KMS-11 (cell line): ENCODE results near the gene MYF6.

Experiments
- H2AFZ ChIP-seq: fragments of 200-600 bp; sonication (generic); 2 replicates; pipeline ENCODE4 v1.6.1; 2016; ENCODE audit warnings: antibody characterized with exemption, mixed run types, low read depth
- H3K27ac ChIP-seq: fragments of 200-600 bp; sonication (generic); 2 replicates; pipeline ENCODE4 v1.6.1; 2016; ENCODE audit warnings: mild to moderate bottlenecking, mixed run types
- H3K27me3 ChIP-seq: fragments of 200-600 bp; sonication (generic); 2 replicates; pipeline ENCODE4 v1.6.1; 2017; ENCODE audit warnings: mild to moderate bottlenecking, low read depth, mixed run types, moderate library complexity; ENCODE audit not compliant: insufficient read depth
- H3K36me3 ChIP-seq: fragments of 200-600 bp; sonication (generic); 2 replicates; pipeline ENCODE4 v1.6.1; 2017; ENCODE audit warnings: mild to moderate bottlenecking, mixed run types; ENCODE audit not compliant: insufficient read depth
- H3K4me1 ChIP-seq: fragments of 200-600 bp; sonication (generic); 2 replicates; pipeline ENCODE4 v1.6.1; 2016; ENCODE audit warnings: mild to moderate bottlenecking, low read depth, mixed run types; ENCODE audit not compliant: poor library complexity, severe bottlenecking
- H3K4me2 ChIP-seq: fragments of 200-600 bp; sonication (generic); 2 replicates; pipeline ENCODE4 v1.7.0; 2016; ENCODE audit warnings: mild to moderate bottlenecking, mixed run types
- H3K4me3 ChIP-seq: fragments of 200-600 bp; sonication (generic); IDR thresholded peaks from 2 replicates; pipeline ENCODE4 v1.6.1; 2017; ENCODE audit warnings: low read depth, low read length, mixed read lengths; ENCODE audit not compliant: insufficient read depth
- H3K79me2 ChIP-seq: fragments of 200-600 bp; sonication (generic); 2 replicates; pipeline ENCODE4 v1.6.1; 2016; ENCODE audit warnings: low read depth, mixed run types; ENCODE audit not compliant: insufficient read depth
- H3K9ac ChIP-seq: fragments of 200-600 bp; sonication (generic); 2 replicates; pipeline ENCODE4 v1.6.1; 2016; ENCODE audit warnings: mild to moderate bottlenecking, mixed run types
- H4K20me1 ChIP-seq: fragments of 200-600 bp; sonication (generic); 2 replicates; pipeline ENCODE4 v1.6.1; 2016; ENCODE audit warnings: mild to moderate bottlenecking, mixed run types; ENCODE audit not compliant: insufficient read depth
- TF ChIP-seq, protein P1 (sequence below): fragments of 200-600 bp; sonication (generic); conservative IDR thresholded peaks from 2 replicates; pipeline ENCODE4 v1.6.1; 2017; ENCODE audit warnings: low read depth, mild to moderate bottlenecking, antibody characterized with exemption, low read length, moderate library complexity, mixed read lengths

MYF6 gene

DNA sequence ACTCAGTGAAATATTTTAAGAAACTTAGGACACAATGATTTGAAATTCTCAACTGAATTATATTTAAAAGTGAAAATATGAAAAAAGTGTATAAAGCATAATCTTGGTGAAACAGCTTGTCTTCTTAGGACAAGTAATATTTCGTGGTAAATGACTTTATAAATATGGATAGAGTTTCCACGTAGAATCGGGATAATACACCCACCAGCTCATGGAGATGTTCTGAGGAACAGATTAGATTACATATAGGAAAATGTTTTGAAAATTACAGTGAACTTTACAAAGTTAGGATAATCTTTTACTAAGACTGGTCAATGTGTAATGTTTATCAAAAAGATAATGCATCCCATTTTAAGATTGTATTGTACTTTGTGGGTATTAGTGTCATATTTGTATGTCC lies 25.6 kb upstream of the MYF6 start:
- Histone ChIP-seq H4K20me1 (no peaks in the 10 kb centered on the region), H3K9ac (no peak overlapping the region), H3K4me3 (no peak overlapping the region), H2AFZ (no peak overlapping the region), H3K36me3 (no peaks in the 10 kb centered on the region), H3K4me2 (peak overlapping the region; percentile 56), H3K4me1 (peaks cover 23% of the 10 kb centered on the region), H3K27me3 (no peaks in the 10 kb centered on the region), H3K79me2 (no peaks in the 10 kb centered on the region), H3K27ac (peak overlapping the region; percentile 56; the same call in 1 of the 2 replicates)
- TF ChIP-seq, protein P1, sequence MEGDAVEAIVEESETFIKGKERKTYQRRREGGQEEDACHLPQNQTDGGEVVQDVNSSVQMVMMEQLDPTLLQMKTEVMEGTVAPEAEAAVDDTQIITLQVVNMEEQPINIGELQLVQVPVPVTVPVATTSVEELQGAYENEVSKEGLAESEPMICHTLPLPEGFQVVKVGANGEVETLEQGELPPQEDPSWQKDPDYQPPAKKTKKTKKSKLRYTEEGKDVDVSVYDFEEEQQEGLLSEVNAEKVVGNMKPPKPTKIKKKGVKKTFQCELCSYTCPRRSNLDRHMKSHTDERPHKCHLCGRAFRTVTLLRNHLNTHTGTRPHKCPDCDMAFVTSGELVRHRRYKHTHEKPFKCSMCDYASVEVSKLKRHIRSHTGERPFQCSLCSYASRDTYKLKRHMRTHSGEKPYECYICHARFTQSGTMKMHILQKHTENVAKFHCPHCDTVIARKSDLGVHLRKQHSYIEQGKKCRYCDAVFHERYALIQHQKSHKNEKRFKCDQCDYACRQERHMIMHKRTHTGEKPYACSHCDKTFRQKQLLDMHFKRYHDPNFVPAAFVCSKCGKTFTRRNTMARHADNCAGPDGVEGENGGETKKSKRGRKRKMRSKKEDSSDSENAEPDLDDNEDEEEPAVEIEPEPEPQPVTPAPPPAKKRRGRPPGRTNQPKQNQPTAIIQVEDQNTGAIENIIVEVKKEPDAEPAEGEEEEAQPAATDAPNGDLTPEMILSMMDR = no peak

DNA sequence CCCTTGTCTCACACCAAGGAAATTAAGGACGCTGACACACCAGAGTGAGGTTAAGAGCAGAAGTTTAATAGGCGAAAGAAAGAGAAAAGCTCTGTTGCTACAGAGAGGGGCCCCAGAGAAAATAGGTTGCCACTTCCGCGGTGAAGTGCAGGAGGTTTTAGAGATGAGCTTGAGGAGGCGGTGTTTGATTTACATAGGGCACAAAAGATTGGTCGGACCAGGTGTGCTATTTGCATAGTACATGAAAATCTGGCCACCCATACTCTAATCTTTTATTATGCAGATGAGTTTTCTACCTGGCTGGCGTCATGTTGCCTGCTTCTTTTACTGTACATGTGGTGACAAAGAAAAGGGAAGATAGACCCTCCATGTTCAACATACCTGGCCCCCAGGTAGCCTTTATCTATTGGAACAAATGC lies 23.3 kb upstream of the MYF6 start:
- Histone ChIP-seq H2AFZ (no peak overlapping the region), H3K4me3 (no peak overlapping the region), H3K4me2 (no peak overlapping the region), H3K36me3 (no peaks in the 10 kb centered on the region), H4K20me1 (no peaks in the 10 kb centered on the region), H3K9ac (no peak overlapping the region), H3K79me2 (no peaks in the 10 kb centered on the region), H3K27ac (no peak overlapping the region), H3K4me1 (peaks cover 23% of the 10 kb centered on the region), H3K27me3 (no peaks in the 10 kb centered on the region)
- TF ChIP-seq, protein P1 = no peak

DNA sequence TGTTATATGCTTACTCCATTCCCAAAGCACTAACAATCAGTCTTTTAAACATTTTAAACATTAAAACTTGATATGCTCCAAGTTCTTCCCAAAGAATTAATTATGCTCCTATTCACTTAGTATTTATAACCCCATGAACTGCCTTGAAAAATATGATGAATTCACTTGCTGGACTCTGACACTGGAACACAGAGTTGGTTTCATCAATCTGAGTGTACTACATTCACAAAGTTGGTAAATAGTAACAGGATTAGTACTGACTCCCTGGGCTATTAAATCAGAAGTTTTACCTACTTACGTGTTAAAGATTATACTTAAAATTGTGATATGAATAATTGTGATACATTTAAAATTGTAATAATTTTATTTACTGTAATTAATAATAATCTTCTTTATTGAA lies 17.3 kb upstream of the MYF6 start:
- Histone ChIP-seq H3K79me2 (no peaks in the 10 kb centered on the region), H3K27me3 (no peaks in the 10 kb centered on the region), H4K20me1 (no peaks in the 10 kb centered on the region), H3K27ac (no peak overlapping the region), H3K36me3 (no peaks in the 10 kb centered on the region), H3K4me1 (peaks cover 4% of the 10 kb centered on the region), H3K4me3 (no peak overlapping the region), H2AFZ (no peak overlapping the region), H3K9ac (no peak overlapping the region), H3K4me2 (no peak overlapping the region)
- TF ChIP-seq, protein P1 = no peak

DNA sequence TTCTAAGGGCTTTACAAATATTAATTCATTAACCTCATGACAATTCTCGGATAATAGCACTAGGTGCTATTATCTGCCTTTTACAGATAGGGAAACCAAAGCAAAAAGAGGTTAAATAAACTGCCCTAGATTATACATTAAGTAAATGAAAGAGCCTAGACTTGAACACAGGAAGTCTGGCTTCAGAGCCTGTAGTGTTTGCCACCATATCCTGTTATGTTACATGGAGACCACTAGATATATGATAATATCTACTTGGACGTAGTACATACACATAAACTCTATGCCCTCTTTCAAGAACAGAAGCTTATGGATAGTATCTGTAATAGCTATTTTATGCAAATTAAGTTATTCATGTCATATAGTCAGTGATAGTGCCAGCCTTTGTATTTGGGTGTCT lies 16.9 kb upstream of the MYF6 start:
- no peak overlapping the region for H3K4me2 ChIP-seq
- no peak overlapping the region for H3K9ac ChIP-seq
- no peaks in the 10 kb centered on the region for H3K36me3 ChIP-seq
- TF ChIP-seq, protein P1 = no peak
- no peak overlapping the region for H3K27ac ChIP-seq
- H2AFZ ChIP-seq = no peak overlapping the region
- no peaks in the 10 kb centered on the region for H3K27me3 ChIP-seq
- H3K4me3 ChIP-seq = no peak overlapping the region
- H3K4me1 ChIP-seq = peaks cover 4% of the 10 kb centered on the region
- H4K20me1 ChIP-seq = no peaks in the 10 kb centered on the region
- H3K79me2 ChIP-seq = no peaks in the 10 kb centered on the region
